ENCODE measurements around the gene SUCNR1.

The SUCNR1 gene

GRCh38 chr3:151901644-151902285 lies 28.3 kb downstream of the SUCNR1 start:
- Histone ChIP-seq H3K36me3 (ENCODE audit: insufficient read depth, low read length) (no peaks in the 10 kb centered on the region), H3K9ac (ENCODE audit: low read depth, low read length) (no peak overlapping the region), H3K4me1 (ENCODE audit: insufficient read depth, low read length) (peaks cover 3% of the 10 kb centered on the region; the same call in 1 of the 2 replicates), H3K9me3 (ENCODE audit: control insufficient read depth, insufficient read depth, low read length) (no peaks in the 10 kb centered on the region)

- Histone ChIP-seq H3K4me1 (ENCODE audit: insufficient read depth, low read length) (peaks cover 3% of the 10 kb centered on the region; the same call in 1 of the 2 replicates), H3K9me3 (ENCODE audit: control insufficient read depth, insufficient read depth, low read length) (no peaks in the 10 kb centered on the region), H3K9ac (ENCODE audit: low read depth, low read length) (no peak overlapping the region), H3K36me3 (ENCODE audit: insufficient read depth, low read length) (no peaks in the 10 kb centered on the region)
Measured at GRCh38 chr3:151903501-151903991, 30.1 kb downstream of the SUCNR1 start.

- Histone ChIP-seq H3K9me3 (ENCODE audit: control insufficient read depth, insufficient read depth, low read length) (no peaks in the 10 kb centered on the region), H3K36me3 (ENCODE audit: insufficient read depth, low read length) (no peaks in the 10 kb centered on the region), H3K9ac (ENCODE audit: low read depth, low read length) (no peak overlapping the region), H3K4me1 (ENCODE audit: insufficient read depth, low read length) (peaks cover 3% of the 10 kb centered on the region; the same call in 1 of the 2 replicates)
Measured at GRCh38 chr3:151905647-151906046, 32.2 kb downstream of the SUCNR1 start.

GRCh38 chr3:151906751-151907150 lies 33.3 kb downstream of the SUCNR1 start:
- H3K36me3 ChIP-seq (ENCODE audit: insufficient read depth, low read length) = no peaks in the 10 kb centered on the region

GRCh38 chr3:151908399-151908798 lies 35.0 kb downstream of the SUCNR1 start:
- Histone ChIP-seq H3K9me3 (ENCODE audit: control insufficient read depth, insufficient read depth, low read length) (no peaks in the 10 kb centered on the region), H3K36me3 (ENCODE audit: insufficient read depth, low read length) (no peaks in the 10 kb centered on the region), H3K4me1 (ENCODE audit: insufficient read depth, low read length) (no peaks in the 10 kb centered on the region), H3K9ac (ENCODE audit: low read depth, low read length) (no peak overlapping the region)

More at GRCh38 chr3:151906751-151907150, 33.3 kb downstream of the SUCNR1 start:
- H3K4me1 ChIP-seq (ENCODE audit: insufficient read depth, low read length) = peaks cover 2% of the 10 kb centered on the region; the same call in 1 of the 2 replicates
- H3K9me3 ChIP-seq (ENCODE audit: control insufficient read depth, insufficient read depth, low read length) = no peaks in the 10 kb centered on the region
- no peak overlapping the region for H3K9ac ChIP-seq (ENCODE audit: low read depth, low read length)

- no peaks in the 10 kb centered on the region for H3K36me3 ChIP-seq (ENCODE audit: insufficient read depth, low read length)
- H3K4me1 ChIP-seq (ENCODE audit: insufficient read depth, low read length) = no peaks in the 10 kb centered on the region
- H3K9ac ChIP-seq (ENCODE audit: low read depth, low read length) = no peak overlapping the region
- no peaks in the 10 kb centered on the region for H3K9me3 ChIP-seq (ENCODE audit: control insufficient read depth, insufficient read depth, low read length)
Measured at GRCh38 chr3:151909681-151910405, 36.4 kb downstream of the SUCNR1 start.

GRCh38 chr3:151911462-151911861 lies 38.0 kb downstream of the SUCNR1 start:
- Histone ChIP-seq H3K9me3 (ENCODE audit: control insufficient read depth, insufficient read depth, low read length) (no peaks in the 10 kb centered on the region), H3K4me1 (ENCODE audit: insufficient read depth, low read length) (no peaks in the 10 kb centered on the region), H3K9ac (ENCODE audit: low read depth, low read length) (no peak overlapping the region), H3K36me3 (ENCODE audit: insufficient read depth, low read length) (no peaks in the 10 kb centered on the region)

- Histone ChIP-seq H3K9me3 (ENCODE audit: control insufficient read depth, insufficient read depth, low read length) (no peaks in the 10 kb centered on the region), H3K36me3 (ENCODE audit: insufficient read depth, low read length) (no peaks in the 10 kb centered on the region), H3K4me1 (ENCODE audit: insufficient read depth, low read length) (no peaks in the 10 kb centered on the region), H3K9ac (ENCODE audit: low read depth, low read length) (no peak overlapping the region)
Measured at GRCh38 chr3:151912028-151912427, 38.6 kb downstream of the SUCNR1 start.

- no peaks in the 10 kb centered on the region for H3K4me1 ChIP-seq (ENCODE audit: insufficient read depth, low read length)
- H3K9me3 ChIP-seq (ENCODE audit: control insufficient read depth, insufficient read depth, low read length) = no peaks in the 10 kb centered on the region
- H3K36me3 ChIP-seq (ENCODE audit: insufficient read depth, low read length) = no peaks in the 10 kb centered on the region
- no peak overlapping the region for H3K9ac ChIP-seq (ENCODE audit: low read depth, low read length)
Measured at GRCh38 chr3:151916781-151917180, 43.3 kb downstream of the SUCNR1 start.

- Histone ChIP-seq H3K9me3 (ENCODE audit: control insufficient read depth, insufficient read depth, low read length) (no peaks in the 10 kb centered on the region), H3K36me3 (ENCODE audit: insufficient read depth, low read length) (no peaks in the 10 kb centered on the region), H3K4me1 (ENCODE audit: insufficient read depth, low read length) (no peaks in the 10 kb centered on the region), H3K9ac (ENCODE audit: low read depth, low read length) (no peak overlapping the region)
Measured at GRCh38 chr3:151918253-151919029, 45.0 kb downstream of the SUCNR1 start.

- Histone ChIP-seq H3K36me3 (ENCODE audit: insufficient read depth, low read length) (no peaks in the 10 kb centered on the region), H3K4me1 (ENCODE audit: insufficient read depth, low read length) (no peaks in the 10 kb centered on the region), H3K9ac (ENCODE audit: low read depth, low read length) (no peak overlapping the region), H3K9me3 (ENCODE audit: control insufficient read depth, insufficient read depth, low read length) (no peaks in the 10 kb centered on the region)
Measured at GRCh38 chr3:151919030-151919328, 45.5 kb downstream of the SUCNR1 start.

GRCh38 chr3:151919446-151919845 lies 46.0 kb downstream of the SUCNR1 start:
- no peak overlapping the region for H3K9ac ChIP-seq (ENCODE audit: low read depth, low read length)
- no peaks in the 10 kb centered on the region for H3K36me3 ChIP-seq (ENCODE audit: insufficient read depth, low read length)
- no peaks in the 10 kb centered on the region for H3K4me1 ChIP-seq (ENCODE audit: insufficient read depth, low read length)
- H3K9me3 ChIP-seq (ENCODE audit: control insufficient read depth, insufficient read depth, low read length) = no peaks in the 10 kb centered on the region

GRCh38 chr3:151923901-151924300 lies 50.5 kb downstream of the SUCNR1 start:
- no peaks in the 10 kb centered on the region for H3K36me3 ChIP-seq (ENCODE audit: insufficient read depth, low read length)
- H3K4me1 ChIP-seq (ENCODE audit: insufficient read depth, low read length) = no peaks in the 10 kb centered on the region
- no peak overlapping the region for H3K9ac ChIP-seq (ENCODE audit: low read depth, low read length)
- no peaks in the 10 kb centered on the region for H3K9me3 ChIP-seq (ENCODE audit: control insufficient read depth, insufficient read depth, low read length)

- H3K9me3 ChIP-seq (ENCODE audit: control insufficient read depth, insufficient read depth, low read length) = no peaks in the 10 kb centered on the region
- no peaks in the 10 kb centered on the region for H3K4me1 ChIP-seq (ENCODE audit: insufficient read depth, low read length)
- H3K9ac ChIP-seq (ENCODE audit: low read depth, low read length) = no peak overlapping the region
- H3K36me3 ChIP-seq (ENCODE audit: insufficient read depth, low read length) = no peaks in the 10 kb centered on the region
Measured at GRCh38 chr3:151924753-151925152, 51.3 kb downstream of the SUCNR1 start.
